GM12878 (cell line): Measurements from ENCODE around the gene PCSK2.

ENCODE experiments used
- CTCF ChIP-seq, 3 experiments: IDR thresholded peaks in 2 of 3; conservative IDR thresholded peaks in 1 of 3; 2 replicates each; pipeline ENCODE4 v1.5.1; 2011; ENCODE audit warnings: low read depth in 3 of 3, low read length in 3 of 3, mild to moderate bottlenecking in 3 of 3, control low read depth in 2 of 3, moderate library complexity in 2 of 3, inconsistent platforms in 1 of 3, mixed read lengths in 1 of 3; ENCODE audit not compliant: control insufficient read depth in 2 of 3, insufficient read depth in 1 of 3; ENCODE audit errors: extremely low read depth in 1 of 3
- SIX5 ChIP-seq: IDR thresholded peaks from 2 replicates; pipeline ENCODE4 v1.6.1; 2011; ENCODE audit warnings: mild to moderate bottlenecking, low read depth, low read length, moderate library complexity; ENCODE audit not compliant: severe bottlenecking
- YY1 ChIP-seq: IDR thresholded peaks from 2 replicates; pipeline ENCODE4 v1.6.1; 2011; ENCODE audit warnings: low read depth, mild to moderate bottlenecking, low read length

GRCh38 chr20:17530716-17531664, 304.1 kb downstream of the PCSK2 start, which contains the start of gene BFSP1:
- TF ChIP-seq YY1 = no peak; the same call in 1 of the 2 replicates
- TF ChIP-seq CTCF (IDR thresholded peaks at IDR 0.05 in 2 of 3, conservative IDR thresholded peaks at IDR 0.05 in 1 of 3; ENCODE audit: control insufficient read depth in 2 of 3, extremely low read depth in 1 of 3, insufficient read depth in 1 of 3, low read depth in 3 of 3, low read length in 3 of 3) = no peak
- TF ChIP-seq SIX5 = no peak
